ENCODE measurements around the gene ACER3. TPM values are rescaled to one million over a fixed set of nuclear protein-coding genes. Genes with fewer than 3 reads are reported as not detected.

ACER3 gene
- total RNA-seq, 4 donors from 2014 or later = 9.3 to 25.7 (median 14.2) TPM

- H3K36me3 ChIP-seq = peaks cover 0 to 28% of the 10 kb centered on the region in 2 donors
- 82 to 88% methylated on average over 1 to 2 of the region's 2 CpGs for WGBS, 2 donors (ENCODE audit: low coverage in 1 of 2)
- H3K27ac ChIP-seq = no peak overlapping the region
- TF ChIP-seq POLR2A (IDR thresholded peaks at IDR 0.05) = no peak
- TF ChIP-seq, protein P1, sequence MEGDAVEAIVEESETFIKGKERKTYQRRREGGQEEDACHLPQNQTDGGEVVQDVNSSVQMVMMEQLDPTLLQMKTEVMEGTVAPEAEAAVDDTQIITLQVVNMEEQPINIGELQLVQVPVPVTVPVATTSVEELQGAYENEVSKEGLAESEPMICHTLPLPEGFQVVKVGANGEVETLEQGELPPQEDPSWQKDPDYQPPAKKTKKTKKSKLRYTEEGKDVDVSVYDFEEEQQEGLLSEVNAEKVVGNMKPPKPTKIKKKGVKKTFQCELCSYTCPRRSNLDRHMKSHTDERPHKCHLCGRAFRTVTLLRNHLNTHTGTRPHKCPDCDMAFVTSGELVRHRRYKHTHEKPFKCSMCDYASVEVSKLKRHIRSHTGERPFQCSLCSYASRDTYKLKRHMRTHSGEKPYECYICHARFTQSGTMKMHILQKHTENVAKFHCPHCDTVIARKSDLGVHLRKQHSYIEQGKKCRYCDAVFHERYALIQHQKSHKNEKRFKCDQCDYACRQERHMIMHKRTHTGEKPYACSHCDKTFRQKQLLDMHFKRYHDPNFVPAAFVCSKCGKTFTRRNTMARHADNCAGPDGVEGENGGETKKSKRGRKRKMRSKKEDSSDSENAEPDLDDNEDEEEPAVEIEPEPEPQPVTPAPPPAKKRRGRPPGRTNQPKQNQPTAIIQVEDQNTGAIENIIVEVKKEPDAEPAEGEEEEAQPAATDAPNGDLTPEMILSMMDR (IDR thresholded peaks at IDR 0.05) = no peak
- TF ChIP-seq EP300 (IDR thresholded peaks at IDR 0.05) = no peak
- no peak for TF ChIP-seq POLR2AphosphoS5 (IDR thresholded peaks at IDR 0.05)
- H3K27me3 ChIP-seq = no peaks in the 10 kb centered on the region
- peaks cover 0 to 18% (median 2%) of the 10 kb centered on the region in 3 donors for H3K9me3 ChIP-seq
- H3K4me1 ChIP-seq = no peaks in the 10 kb centered on the region
- ATAC-seq = no peak
- no peak overlapping the region for H3K4me3 ChIP-seq
Observed at GRCh38 chr11:76939219-76939631, 78.5 kb downstream of the ACER3 start.

DNA sequence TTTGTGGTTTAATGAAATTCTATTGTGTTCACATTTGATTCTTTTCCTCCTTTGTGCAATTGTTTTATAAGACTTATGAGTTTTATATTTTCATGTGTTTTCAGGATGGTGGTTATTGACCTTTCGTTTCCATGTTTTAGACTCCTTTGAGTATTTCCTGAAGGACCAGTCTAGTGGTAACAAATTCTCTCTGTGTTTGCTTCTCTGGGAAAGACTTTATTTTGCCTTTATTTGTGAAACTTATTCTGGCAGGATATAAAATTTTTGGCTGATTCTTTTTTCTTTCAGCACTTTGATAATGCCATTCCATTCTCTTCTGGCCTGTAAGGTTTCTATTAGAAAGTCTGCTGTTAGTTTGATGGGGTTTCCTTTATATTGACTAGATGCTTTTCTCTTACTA is 83.5 kb downstream of the ACER3 start:
- no peak for ATAC-seq

DNA sequence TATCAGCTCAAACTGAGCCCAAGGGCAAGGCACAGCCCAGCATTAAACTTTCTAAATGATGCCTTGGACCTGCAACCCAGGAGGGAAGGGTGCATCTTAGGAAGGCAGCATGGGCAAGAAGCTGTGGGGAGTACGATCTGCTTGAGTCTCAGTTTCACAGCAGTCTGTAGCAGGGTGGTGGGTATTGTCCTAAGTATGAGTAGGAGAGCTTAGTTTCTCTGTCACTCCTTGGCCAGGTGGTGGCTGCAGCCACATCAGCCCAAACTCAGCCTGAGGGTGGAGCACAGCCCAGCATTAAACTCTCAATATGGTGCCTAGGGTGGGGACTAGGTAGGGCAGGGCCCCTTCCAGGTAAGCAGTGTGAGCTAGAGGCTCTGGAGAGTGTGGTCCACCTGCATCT is 85.5 kb downstream of the ACER3 start:
- Histone ChIP-seq H3K27me3 (no peaks in the 10 kb centered on the region), H3K27ac (no peak overlapping the region), H3K36me3 (no peaks in the 10 kb centered on the region), H3K9me3 (peaks cover 0 to 12% (median 0%) of the 10 kb centered on the region in 3 donors), H3K4me3 (no peak overlapping the region), H3K4me1 (no peaks in the 10 kb centered on the region)
- WGBS, 2 donors (ENCODE audit: low coverage in 1 of 2) = no CpG with 5 or more reads among the region's 1 CpG
- no peak for ATAC-seq
- TF ChIP-seq POLR2AphosphoS5 (IDR thresholded peaks at IDR 0.05) (no peak), EP300 (IDR thresholded peaks at IDR 0.05) (no peak), POLR2A (IDR thresholded peaks at IDR 0.05) (no peak)
- TF ChIP-seq, protein P1 (IDR thresholded peaks at IDR 0.05) = no peak

More for the DNA sequence above, 83.5 kb downstream of the ACER3 start:
- TF ChIP-seq EP300 (IDR thresholded peaks at IDR 0.05) (no peak), POLR2A (IDR thresholded peaks at IDR 0.05) (no peak), POLR2AphosphoS5 (IDR thresholded peaks at IDR 0.05) (no peak)
- TF ChIP-seq, protein P1 (IDR thresholded peaks at IDR 0.05) = no peak
- peaks cover 0 to 12% (median 0%) of the 10 kb centered on the region in 3 donors for H3K9me3 ChIP-seq
- no peaks in the 10 kb centered on the region for H3K36me3 ChIP-seq
- WGBS, 2 donors (ENCODE audit: low coverage in 1 of 2) = 90 to 100% methylated on average over 1 of the region's 1 CpG
- no peak overlapping the region for H3K27ac ChIP-seq
- no peak overlapping the region for H3K4me3 ChIP-seq
- no peaks in the 10 kb centered on the region for H3K27me3 ChIP-seq
- no peaks in the 10 kb centered on the region for H3K4me1 ChIP-seq

DNA sequence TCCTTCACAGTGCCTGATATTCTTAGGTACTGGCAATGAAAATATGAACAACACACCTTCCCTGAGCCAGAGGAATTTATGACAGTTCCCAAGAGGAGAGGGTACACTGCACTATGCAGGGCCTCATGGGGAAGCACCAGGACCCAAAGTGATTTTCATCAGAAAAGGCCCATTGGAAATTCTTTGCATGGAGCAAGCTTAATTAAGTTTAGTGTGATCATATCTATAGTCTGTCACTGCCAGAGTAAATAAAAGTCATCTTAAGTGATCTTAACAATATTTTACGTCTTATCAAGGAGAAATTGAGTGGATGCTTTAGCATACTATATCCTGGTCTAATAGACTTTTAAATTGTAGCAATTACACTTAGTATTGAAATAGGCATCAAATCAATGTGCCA is 86.5 kb downstream of the ACER3 start:
- no peak overlapping the region for H3K4me3 ChIP-seq
- H3K27me3 ChIP-seq = no peaks in the 10 kb centered on the region
- 100% methylated on average over 1 of the region's 1 CpG for WGBS, 2 donors (ENCODE audit: low coverage in 1 of 2)
- H3K36me3 ChIP-seq = no peaks in the 10 kb centered on the region
- no peaks in the 10 kb centered on the region for H3K4me1 ChIP-seq
- TF ChIP-seq EP300 (IDR thresholded peaks at IDR 0.05) (no peak), POLR2A (IDR thresholded peaks at IDR 0.05) (no peak), POLR2AphosphoS5 (IDR thresholded peaks at IDR 0.05) (no peak)
- TF ChIP-seq, protein P1 (IDR thresholded peaks at IDR 0.05) = no peak
- H3K27ac ChIP-seq = no peak overlapping the region
- no peak for ATAC-seq
- H3K9me3 ChIP-seq = peaks cover 0 to 12% (median 0%) of the 10 kb centered on the region in 3 donors

DNA sequence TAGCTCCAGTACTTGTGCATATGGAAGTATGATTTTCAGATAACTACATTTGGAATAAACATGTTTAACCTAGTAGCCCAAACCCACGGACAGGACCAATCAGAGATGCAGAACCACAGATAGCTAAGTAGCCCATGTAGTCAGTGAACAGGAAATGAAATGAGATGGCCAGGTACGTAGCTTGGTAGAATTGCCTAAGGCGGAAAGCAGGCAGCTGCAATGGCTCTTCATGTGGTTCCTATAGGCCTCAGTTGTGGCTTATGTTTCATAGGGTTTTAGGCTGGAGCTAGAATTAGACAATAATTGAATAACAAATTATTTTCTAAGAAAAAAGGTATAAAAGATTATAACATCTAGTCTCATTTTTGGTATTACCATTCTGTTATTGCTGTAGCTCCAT is 87.1 kb downstream of the ACER3 start:
- H3K4me3 ChIP-seq = no peak overlapping the region
- no peaks in the 10 kb centered on the region for H3K4me1 ChIP-seq
- TF ChIP-seq EP300 (IDR thresholded peaks at IDR 0.05) (no peak), POLR2A (IDR thresholded peaks at IDR 0.05) (no peak), POLR2AphosphoS5 (IDR thresholded peaks at IDR 0.05) (no peak)
- TF ChIP-seq, protein P1 (IDR thresholded peaks at IDR 0.05) = no peak
- WGBS, 2 donors (ENCODE audit: low coverage in 1 of 2) = 89 to 100% methylated on average over 3 of the region's 3 CpGs
- H3K27me3 ChIP-seq = no peaks in the 10 kb centered on the region
- no peak overlapping the region for H3K27ac ChIP-seq
- peaks cover 0 to 12% (median 0%) of the 10 kb centered on the region in 3 donors for H3K9me3 ChIP-seq
- H3K36me3 ChIP-seq = peaks cover 0 to 1% of the 10 kb centered on the region in 2 donors
- ATAC-seq = no peak

All from gastroesophageal sphincter (tissue), 4 donors.